ENCODE data around the gene USP44.

DNA sequence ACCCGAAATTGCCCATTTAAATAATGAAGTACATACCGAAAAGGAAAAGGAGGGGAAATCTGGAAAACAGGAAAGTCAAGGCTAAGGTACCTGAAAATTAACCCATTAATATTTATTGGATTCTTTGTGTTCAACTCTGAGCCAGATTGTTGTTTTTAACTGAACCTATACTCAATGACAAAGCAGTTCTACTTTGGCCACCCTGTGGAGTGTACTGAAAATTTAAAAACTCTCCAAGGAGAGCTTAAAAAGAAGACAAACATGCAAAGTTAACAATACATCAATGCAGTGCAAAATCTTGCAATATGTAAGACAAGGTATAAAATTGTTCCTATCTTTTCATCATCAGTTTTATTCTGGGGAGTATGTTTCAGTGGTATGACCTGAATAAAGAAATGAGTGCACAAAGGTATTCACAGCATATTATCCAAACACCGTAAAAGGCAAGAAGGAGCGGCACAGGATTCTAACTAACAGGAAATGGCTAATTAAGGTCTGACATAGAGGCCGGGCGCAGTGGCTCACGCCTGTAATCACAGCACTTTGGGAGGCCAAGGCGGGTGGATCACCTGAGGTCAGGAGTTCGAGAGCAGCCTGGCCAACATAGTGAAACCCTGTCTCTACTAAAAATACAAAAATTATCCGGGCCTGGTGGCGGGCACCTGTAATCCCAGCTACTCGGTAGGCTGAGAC lies 1.7 kb downstream of the USP44 start:
- TF ChIP-seq, protein P1, sequence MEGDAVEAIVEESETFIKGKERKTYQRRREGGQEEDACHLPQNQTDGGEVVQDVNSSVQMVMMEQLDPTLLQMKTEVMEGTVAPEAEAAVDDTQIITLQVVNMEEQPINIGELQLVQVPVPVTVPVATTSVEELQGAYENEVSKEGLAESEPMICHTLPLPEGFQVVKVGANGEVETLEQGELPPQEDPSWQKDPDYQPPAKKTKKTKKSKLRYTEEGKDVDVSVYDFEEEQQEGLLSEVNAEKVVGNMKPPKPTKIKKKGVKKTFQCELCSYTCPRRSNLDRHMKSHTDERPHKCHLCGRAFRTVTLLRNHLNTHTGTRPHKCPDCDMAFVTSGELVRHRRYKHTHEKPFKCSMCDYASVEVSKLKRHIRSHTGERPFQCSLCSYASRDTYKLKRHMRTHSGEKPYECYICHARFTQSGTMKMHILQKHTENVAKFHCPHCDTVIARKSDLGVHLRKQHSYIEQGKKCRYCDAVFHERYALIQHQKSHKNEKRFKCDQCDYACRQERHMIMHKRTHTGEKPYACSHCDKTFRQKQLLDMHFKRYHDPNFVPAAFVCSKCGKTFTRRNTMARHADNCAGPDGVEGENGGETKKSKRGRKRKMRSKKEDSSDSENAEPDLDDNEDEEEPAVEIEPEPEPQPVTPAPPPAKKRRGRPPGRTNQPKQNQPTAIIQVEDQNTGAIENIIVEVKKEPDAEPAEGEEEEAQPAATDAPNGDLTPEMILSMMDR (IDR thresholded peaks at IDR 0.05): no peak
- no peak for TF ChIP-seq POLR2A (IDR thresholded peaks at IDR 0.05)

Measured in vagina (tissue), 2 donors.